CD4-positive, alpha-beta T cell treated with Interleukin-2 at 100 ng/mL for 4 hours (primary cell): ENCODE results near the gene RASGRF1.
"Not testable (repeated sequence)": the region's sequence is repeated elsewhere in the genome, so short reads cannot be mapped to it uniquely, and the experiment has no call there.

ENCODE experiments used
- DNase-seq: peaks from one replicate; pipeline ENCODE4 v3.0.0-alpha.2; 2020; ENCODE audit warnings: low spot score

Gene RASGRF1, protein sequence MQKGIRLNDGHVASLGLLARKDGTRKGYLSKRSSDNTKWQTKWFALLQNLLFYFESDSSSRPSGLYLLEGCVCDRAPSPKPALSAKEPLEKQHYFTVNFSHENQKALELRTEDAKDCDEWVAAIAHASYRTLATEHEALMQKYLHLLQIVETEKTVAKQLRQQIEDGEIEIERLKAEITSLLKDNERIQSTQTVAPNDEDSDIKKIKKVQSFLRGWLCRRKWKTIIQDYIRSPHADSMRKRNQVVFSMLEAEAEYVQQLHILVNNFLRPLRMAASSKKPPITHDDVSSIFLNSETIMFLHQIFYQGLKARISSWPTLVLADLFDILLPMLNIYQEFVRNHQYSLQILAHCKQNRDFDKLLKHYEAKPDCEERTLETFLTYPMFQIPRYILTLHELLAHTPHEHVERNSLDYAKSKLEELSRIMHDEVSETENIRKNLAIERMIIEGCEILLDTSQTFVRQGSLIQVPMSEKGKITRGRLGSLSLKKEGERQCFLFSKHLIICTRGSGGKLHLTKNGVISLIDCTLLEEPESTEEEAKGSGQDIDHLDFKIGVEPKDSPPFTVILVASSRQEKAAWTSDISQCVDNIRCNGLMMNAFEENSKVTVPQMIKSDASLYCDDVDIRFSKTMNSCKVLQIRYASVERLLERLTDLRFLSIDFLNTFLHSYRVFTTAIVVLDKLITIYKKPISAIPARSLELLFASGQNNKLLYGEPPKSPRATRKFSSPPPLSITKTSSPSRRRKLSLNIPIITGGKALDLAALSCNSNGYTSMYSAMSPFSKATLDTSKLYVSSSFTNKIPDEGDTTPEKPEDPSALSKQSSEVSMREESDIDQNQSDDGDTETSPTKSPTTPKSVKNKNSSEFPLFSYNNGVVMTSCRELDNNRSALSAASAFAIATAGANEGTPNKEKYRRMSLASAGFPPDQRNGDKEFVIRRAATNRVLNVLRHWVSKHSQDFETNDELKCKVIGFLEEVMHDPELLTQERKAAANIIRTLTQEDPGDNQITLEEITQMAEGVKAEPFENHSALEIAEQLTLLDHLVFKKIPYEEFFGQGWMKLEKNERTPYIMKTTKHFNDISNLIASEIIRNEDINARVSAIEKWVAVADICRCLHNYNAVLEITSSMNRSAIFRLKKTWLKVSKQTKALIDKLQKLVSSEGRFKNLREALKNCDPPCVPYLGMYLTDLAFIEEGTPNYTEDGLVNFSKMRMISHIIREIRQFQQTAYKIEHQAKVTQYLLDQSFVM (N-terminal part only)

GRCh38 chr15:79090487-79091203, at the start of gene RASGRF1:
TSS of gene RASGRF1 (minus strand) at chr15:79090780. CDS start at chr15:79090498, 282 bp downstream.
- DNase-seq, result no peak

DNA sequence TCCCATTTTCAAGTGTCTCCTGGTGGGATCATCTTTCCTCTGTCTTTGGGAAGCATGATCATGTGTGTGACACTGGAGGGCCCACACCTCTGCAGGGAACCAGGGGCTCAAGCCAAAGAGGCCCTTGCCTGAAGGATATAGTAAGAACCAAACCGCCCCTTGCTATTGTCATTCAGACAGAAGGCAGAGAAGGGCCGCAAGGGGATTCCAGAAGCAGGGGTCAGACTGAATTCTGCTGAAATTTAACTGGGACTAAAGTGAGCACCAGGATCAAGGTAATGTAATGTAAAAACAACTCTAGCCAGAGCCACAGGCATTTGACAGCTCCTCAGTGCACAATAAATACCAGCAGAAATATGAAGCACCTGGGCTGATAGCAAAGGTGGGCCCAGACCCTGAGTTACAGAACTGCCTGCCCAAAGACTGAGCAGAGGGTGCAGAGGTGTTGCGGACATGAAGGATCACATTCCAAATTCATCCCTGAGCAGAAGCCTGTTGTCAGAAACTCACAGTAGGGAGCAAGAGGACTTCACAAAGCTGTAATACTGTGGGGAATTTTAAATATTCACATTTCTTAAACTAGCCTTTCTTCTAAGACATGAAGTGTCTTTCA, 46.0 kb upstream of the RASGRF1 start:
- DNase-seq, result no peak

DNA sequence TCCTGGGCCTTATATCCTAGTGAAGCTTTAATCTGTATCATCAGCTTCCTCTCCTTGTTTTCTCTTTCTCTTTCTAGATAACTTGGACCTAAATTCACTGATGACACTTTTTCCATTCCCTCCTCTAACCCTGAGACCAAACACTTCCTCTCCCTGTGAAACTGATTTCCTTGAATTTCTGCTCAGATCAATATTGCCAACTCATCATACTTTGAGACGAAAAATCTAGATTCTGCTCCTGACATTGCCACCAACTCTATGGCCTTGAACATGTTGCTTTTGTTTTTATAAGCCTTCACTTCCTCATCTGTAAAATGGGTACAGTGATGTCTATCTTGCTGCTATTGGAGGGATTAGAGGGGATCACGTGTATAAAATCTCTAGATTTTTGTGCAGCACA, 42.7 kb upstream of the RASGRF1 start:
- no peak for DNase-seq

DNA sequence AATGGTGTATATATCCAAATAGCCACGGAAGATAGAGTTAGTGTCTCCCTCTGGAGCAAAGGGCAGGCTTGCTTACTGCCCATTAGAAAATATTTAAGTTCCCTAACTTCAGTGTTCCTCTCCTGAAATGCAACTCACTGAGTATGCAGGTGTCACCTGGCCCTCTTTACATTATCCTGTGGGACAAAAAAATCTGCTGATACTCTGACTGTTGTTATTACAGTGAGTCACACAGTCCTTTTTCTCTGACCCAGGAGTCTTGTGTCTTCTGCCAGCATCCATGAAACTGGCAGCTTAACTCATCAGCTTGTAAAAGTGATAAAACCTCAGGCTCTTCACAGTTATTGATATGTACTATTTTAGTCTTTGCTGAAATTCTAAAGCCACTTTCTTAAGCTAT, 42.2 kb upstream of the RASGRF1 start:
- no peak for DNase-seq

DNA sequence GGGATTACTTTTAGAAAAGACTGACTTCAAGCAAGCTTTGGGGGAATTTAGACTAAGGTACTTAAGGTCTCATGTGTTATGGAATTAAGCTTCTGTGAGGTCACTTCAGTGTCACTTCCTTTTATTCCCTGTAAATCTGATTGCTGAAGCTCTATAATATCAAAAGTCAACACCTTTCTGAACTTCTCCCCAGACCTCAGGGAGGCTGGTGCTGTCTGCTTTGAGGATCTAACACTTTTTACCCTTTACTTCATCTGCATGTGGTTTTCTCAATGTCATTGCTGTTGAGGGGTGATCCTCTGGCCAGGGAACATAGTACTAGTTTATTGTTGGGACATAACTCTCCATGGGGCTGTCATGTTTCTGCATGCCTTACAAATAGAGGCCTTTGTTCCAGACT, 41.8 kb upstream of the RASGRF1 start:
- no peak for DNase-seq

DNA sequence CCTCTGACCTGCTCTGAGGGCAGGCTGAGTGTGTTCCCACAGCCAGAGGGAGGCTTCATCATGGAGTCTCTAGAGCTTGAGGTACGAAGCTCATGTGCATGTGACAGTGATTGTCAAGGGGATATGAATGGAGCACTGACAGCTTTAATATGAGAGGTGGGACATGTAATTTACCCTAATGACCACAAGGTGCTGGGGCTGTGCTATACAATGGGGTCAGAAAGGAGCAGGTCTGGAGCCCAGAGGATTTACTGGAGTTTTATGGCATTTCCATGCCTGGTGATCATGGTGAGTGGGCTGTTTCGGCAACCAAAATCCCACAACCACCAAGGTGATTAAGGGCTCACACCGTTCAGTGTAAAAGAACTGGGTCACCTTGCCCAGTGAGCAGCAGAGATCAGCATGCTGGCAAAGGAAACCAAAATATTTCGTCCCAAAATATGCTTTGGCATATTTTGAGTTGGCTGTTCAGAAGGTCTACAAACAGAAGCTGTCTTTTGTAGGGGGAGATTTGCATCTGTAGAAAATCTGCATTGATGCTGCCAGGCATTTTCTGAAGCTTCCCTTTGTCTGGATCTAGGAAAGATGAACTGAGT, 40.1 kb upstream of the RASGRF1 start:
- DNase-seq, result no peak

- no peak for DNase-seq
Observed at GRCh38 chr15:79129235-79129634, 38.7 kb upstream of the RASGRF1 start.

DNA sequence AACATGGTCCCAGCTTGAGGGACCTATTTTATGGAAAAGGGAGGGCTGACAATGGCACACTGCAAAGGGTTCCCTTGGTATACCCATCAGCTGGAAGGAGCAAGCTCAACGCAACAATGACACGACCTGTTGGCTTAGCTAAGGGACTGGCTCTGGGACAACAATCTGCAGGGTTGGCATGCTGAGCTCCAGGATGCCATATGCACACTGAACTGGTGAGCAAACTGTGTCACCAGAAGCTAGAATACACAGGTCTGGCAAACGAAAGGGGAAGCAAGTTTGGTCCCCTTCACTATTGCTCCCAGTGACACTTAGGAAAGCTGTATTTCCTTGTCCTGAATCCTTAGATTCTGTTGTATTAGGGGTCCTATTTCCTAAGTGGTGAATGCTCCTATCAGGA, 38.0 kb upstream of the RASGRF1 start:
- DNase-seq, result no peak

DNA sequence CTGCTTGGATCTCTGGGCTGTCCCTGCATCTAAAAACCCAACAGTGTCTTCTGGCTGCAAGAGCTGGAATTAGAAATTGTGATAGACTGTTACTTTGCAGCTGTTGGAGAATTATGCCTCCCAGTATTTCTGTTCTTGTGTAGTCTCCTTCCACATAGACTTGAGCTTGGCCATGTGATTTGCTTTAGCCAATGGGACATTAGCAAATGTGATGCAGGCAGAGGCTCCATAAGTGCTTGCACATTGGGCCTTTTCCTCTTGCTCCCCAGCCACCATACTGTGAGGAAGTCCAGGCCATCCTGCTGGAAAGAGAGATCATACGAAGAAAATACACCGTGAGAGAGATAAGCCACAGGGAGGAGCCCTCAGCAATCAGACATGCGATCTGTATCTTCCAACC, 33.8 kb upstream of the RASGRF1 start:
- no peak for DNase-seq

GRCh38 chr15:79122991-79123390, 32.4 kb upstream of the RASGRF1 start:
- DNase-seq, result no peak

DNA sequence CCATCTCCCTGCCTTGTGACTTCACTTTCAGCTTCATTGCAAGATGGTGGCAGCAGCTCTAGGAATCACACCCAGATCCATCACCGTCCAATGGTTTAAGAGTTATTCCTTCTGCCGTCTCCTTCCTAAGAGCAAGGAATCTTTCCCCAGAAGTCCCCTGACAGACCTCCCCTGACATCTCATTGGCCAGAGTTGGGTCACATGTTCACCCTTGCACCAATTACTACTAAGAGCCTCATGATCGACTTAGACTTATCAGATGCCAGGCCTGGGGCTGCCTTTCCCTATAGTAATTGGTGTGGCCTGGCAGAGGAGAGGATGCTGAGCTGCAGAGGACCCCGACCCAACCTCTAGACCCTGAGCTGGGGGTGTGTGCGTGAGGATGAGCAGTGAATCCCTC, 31.8 kb upstream of the RASGRF1 start:
- no peak for DNase-seq

DNA sequence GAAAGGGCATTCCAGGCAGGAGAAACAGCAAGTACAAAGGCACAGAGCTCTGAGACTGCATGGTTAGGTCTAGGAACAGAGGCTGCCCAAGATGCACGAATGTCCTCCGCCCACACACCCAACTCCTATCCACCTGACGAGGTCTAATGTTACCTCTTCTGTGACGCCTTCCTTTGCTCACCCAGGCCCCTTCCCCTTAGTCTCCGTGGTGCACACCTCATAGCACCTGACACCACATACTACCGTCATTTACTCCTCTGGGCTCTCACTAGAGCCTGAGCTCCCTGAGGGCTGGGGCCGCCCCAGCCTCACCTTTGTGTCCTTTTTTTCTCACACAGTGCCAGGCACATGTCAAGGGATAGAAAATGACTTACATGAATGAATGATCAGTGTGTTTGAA, 31.0 kb upstream of the RASGRF1 start:
- no peak for DNase-seq

- no peak for DNase-seq
Observed at GRCh38 chr15:79117442-79118204, 27.0 kb upstream of the RASGRF1 start.

GRCh38 chr15:79116771-79117170, 26.2 kb upstream of the RASGRF1 start:
- no peak for DNase-seq

GRCh38 chr15:79115986-79116665, 25.5 kb upstream of the RASGRF1 start:
- DNase-seq, result no peak

GRCh38 chr15:79113831-79114230, 23.3 kb upstream of the RASGRF1 start:
- no peak for DNase-seq

DNA sequence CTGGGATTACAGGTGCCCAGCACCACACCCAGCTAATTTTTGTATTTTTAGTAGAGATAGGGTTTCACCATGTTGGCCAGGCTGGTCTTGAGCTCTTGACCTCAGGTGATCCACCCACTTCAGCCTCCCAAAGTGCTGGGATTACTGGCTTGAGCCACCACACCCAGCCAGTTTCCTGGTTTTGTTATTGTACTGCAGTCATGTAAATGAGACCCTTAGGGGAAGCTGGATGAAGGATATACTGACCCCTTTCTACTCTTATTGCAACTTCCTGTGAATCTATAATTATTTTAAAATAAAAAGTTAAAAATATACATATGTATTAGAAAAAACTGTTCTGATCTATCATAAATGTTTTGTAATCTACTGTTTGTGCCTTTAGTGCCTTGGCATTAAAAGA, 20.8 kb upstream of the RASGRF1 start:
- not testable (repeated sequence) for DNase-seq

DNA sequence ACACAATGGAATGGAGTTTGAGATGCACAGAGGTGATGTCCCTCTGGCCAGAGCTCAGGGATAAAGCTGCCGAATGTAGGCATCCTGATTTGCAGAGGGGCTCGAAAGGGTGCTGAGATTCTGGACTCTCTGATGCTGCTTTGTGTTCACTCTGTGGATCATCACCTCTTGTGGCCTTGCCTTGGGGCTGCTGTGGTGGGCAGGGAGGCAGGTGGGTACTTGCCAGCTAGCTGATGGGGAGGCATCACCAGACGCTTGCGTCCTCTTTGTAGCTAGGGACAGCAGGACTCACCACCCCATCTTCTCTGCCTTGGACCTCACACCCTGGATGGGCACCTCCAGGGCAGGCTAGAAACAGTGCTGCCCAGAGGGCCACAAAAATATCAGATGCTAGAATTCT, 14.6 kb upstream of the RASGRF1 start:
- DNase-seq, result no peak

DNA sequence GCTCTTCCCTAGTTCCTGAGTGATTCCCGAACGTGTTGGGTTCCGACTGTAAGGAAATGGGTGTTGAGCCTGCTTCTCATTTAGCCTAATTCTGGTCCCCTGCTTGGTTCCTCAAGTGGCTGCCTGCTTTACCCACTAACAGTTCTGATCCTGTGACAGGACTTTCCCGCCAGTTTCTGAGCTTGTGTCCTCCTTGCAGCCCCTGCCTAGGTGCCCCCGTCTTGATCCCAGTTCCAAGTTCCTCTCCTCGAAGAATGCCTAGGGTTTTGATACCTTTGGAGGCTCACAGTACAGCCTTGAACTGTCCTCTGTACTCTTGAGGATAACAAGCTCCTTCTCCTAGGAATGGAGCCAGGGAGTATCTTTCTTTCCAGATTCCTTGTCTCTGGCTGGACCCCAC, 12.0 kb upstream of the RASGRF1 start:
- DNase-seq, result no peak
